B cell (primary cell): Measurements from ENCODE around the gene DLG2. TPM values are rescaled to one million over a fixed set of nuclear protein-coding genes. Genes with fewer than 3 reads are reported as not detected.

Source experiments
- ATAC-seq: fragments of 200-7000 bp; cut with Tn5 transposase; one replicate; pipeline ENCODE4 v1.10.0; 2021; ENCODE audit warnings: low read depth, mild to moderate bottlenecking, moderate number of reproducible peaks, moderate library complexity
- CTCF ChIA-PET: fragments of 350-600 bp; sonication (Branson Sonifier 250); formaldehyde crosslinking; loops from one replicate; lab custom pipeline; 2021; ENCODE audit warnings: antibody characterized with exemption, inconsistent platforms; lab: Charles Lee
- POLR2A ChIA-PET: fragments of 350-600 bp; sonication (Branson Sonifier 250); formaldehyde crosslinking; loops from one replicate; lab custom pipeline; 2021; ENCODE audit warnings: antibody characterized with exemption; lab: Charles Lee
- DNase-seq: peaks from one replicate; pipeline ENCODE4 v3.0.0; 2013
- H2AFZ ChIP-seq: 2 replicates; pipeline ENCODE4 v1.6.1; 2012; ENCODE audit warnings: mild to moderate bottlenecking, low read depth, low read length; ENCODE audit not compliant: insufficient read depth, poor library complexity, severe bottlenecking
- H3K27ac ChIP-seq, 2 donors: 1 replicate in 1 of 2; 2 replicates in 1 of 2; pipeline ENCODE4 v1.5.1; 2012 to 2013; ENCODE audit warnings: low read length in 2 of 2, mild to moderate bottlenecking in 2 of 2, moderate library complexity in 1 of 2
- H3K27me3 ChIP-seq, 4 experiments: fragments of 200-600 bp in 1 of 4; sonication (generic) in 1 of 4; replicated peaks in 1 of 4; 1 replicate in 2 of 4; 2 replicates in 2 of 4; pipeline versions ENCODE4 v1.6.1 to v1.7.0; 2013 to 2016; ENCODE audit warnings: low read length in 3 of 4, mild to moderate bottlenecking in 2 of 4, mixed read lengths in 1 of 4, moderate library complexity in 1 of 4; ENCODE audit not compliant: insufficient read depth in 4 of 4, control insufficient read depth in 3 of 4; ENCODE audit errors: control extremely low read depth in 1 of 4
- H3K36me3 ChIP-seq, 2 experiments: replicated peaks in 1 of 2; 1 replicate in 1 of 2; 2 replicates in 1 of 2; pipeline versions ENCODE4 v1.6.1 to v1.7.1; 2013; ENCODE audit warnings: low read length in 1 of 2; ENCODE audit not compliant: insufficient read depth in 2 of 2, control insufficient read depth in 1 of 2; ENCODE audit errors: control extremely low read depth in 1 of 2, extremely low read depth in 1 of 2
- H3K4me1 ChIP-seq, 2 donors: fragments of 200-600 bp in 1 of 2; sonication (generic) in 1 of 2; 1 replicate in 1 of 2; 2 replicates in 1 of 2; pipeline versions ENCODE4 v1.5.1 to v1.6.1; 2013 to 2017; ENCODE audit warnings: low read length in 2 of 2; ENCODE audit not compliant: control insufficient read depth in 2 of 2, insufficient read depth in 2 of 2
- H3K4me2 ChIP-seq: replicated peaks from 2 replicates; pipeline ENCODE3; 2012; ENCODE audit warnings: mild to moderate bottlenecking, low read depth, low read length; ENCODE audit not compliant: poor library complexity, severe bottlenecking
- H3K4me3 ChIP-seq, 5 experiments: fragments of 200-600 bp in 1 of 5; sonication (generic) in 1 of 5; 1 replicate in 3 of 5; 2 replicates in 2 of 5; pipeline versions ENCODE4 v1.5.1 to v1.7.0; 2011 to 2016; ENCODE audit warnings: low read length in 4 of 5, mild to moderate bottlenecking in 4 of 5, low read depth in 2 of 5, control low read depth in 1 of 5, moderate library complexity in 1 of 5; ENCODE audit not compliant: insufficient read depth in 1 of 5; ENCODE audit errors: control extremely low read depth in 1 of 5, extremely low read depth in 1 of 5
- H3K79me2 ChIP-seq: fragments of 200-600 bp; sonication (generic); one replicate; pipeline ENCODE4 v1.6.0; 2016; ENCODE audit warnings: low read length; ENCODE audit not compliant: control insufficient read depth, insufficient read depth
- H3K9ac ChIP-seq: fragments of 200-600 bp; sonication (generic); 2 replicates; pipeline ENCODE4 v1.6.1; 2017; ENCODE audit warnings: mild to moderate bottlenecking, low read length, moderate library complexity
- H3K9me3 ChIP-seq, 3 donors: one replicate each; pipeline versions ENCODE4 v1.6.1 to v1.7.1; 2013; ENCODE audit warnings: low read length in 2 of 3; ENCODE audit not compliant: control insufficient read depth in 2 of 3, insufficient read depth in 1 of 3; ENCODE audit errors: control extremely low read depth in 1 of 3
- H4K20me1 ChIP-seq: 2 replicates; pipeline ENCODE4 v1.6.0; 2012; ENCODE audit warnings: mild to moderate bottlenecking, low read length; ENCODE audit not compliant: insufficient read depth, control insufficient read depth, poor library complexity, severe bottlenecking
- H3K27ac Mint-ChIP-seq: one replicate; pipeline ENCODE4 v1.8.0; 2021; ENCODE audit warnings: mixed read lengths
- H3K27me3 Mint-ChIP-seq: one replicate; pipeline ENCODE4 v1.8.0; 2021; ENCODE audit warnings: mixed read lengths
- H3K4me1 Mint-ChIP-seq: one replicate; pipeline ENCODE4 v1.8.0; 2021; ENCODE audit warnings: mixed read lengths
- H3K4me3 Mint-ChIP-seq: one replicate; pipeline ENCODE4 v1.8.0; 2021; ENCODE audit warnings: mixed read lengths
- H3K9me3 Mint-ChIP-seq: one replicate; pipeline ENCODE4 v1.8.0; 2022; ENCODE audit warnings: mixed read lengths; ENCODE audit not compliant: insufficient read depth
- CTCF ChIP-seq: fragments of 200-600 bp; IDR thresholded peaks from one replicate; pipeline ENCODE4 v1.8.0; 2022; ENCODE audit warnings: antibody characterized with exemption, mild to moderate bottlenecking
- EZH2 ChIP-seq: IDR thresholded peaks from 2 replicates; pipeline ENCODE4 v1.6.1; 2012; ENCODE audit warnings: borderline replicate concordance, low read depth, mild to moderate bottlenecking, moderate library complexity, low read length; ENCODE audit not compliant: insufficient read depth, poor library complexity, severe bottlenecking
- WGBS: methylation state at CpG from one replicate; pipeline ENCODE4 v1.1.5; 2013; ENCODE audit warnings: missing lambda C conversion rate; ENCODE audit not compliant: insufficient coverage; 5-methylcytosine and 5-hydroxymethylcytosine counted together
- intact Hi-C: fragments of 100-400 bp; cut with micrococcal nuclease; formaldehyde crosslinking; loops from one replicate; pipeline ENCODE4 v1.10.0; 2022
- polyA plus RNA-seq: library from polyadenylated mRNA; depleted of rRNA; stranded (reverse); fragments of >200 nt; gene quantifications from 2 replicates; pipeline ENCODE4 v1.2.3, GENCODE V29; 2012
- total RNA-seq, 2 donors: library from RNA; stranded (reverse); fragments of 120-200 nt in 1 of 2; gene quantifications; 1 replicate in 1 of 2; 2 replicates in 1 of 2; pipeline versions ENCODE4 v1.2.3 to v1.2.4, GENCODE V29; 2013 to 2022

Gene DLG2
- total and polyA plus RNA-seq, 2 donors (not counting 1 experiment from before 2014, with no cell fraction given) = 0.54 to 5.4 TPM

GRCh38 chr11:84003181-84003580 lies 1624.0 kb downstream of the DLG2 start:
- H3K27me3 ChIP-seq = no peaks in the 10 kb centered on the region
- H3K27me3 Mint-ChIP-seq = no peaks in the 10 kb centered on the region
- H3K4me1 Mint-ChIP-seq = no peaks in the 10 kb centered on the region
- H3K27ac ChIP-seq = no peak overlapping the region
- H3K4me3 Mint-ChIP-seq = no peak overlapping the region
- no peaks in the 10 kb centered on the region for H3K4me1 ChIP-seq
- DNase-seq = no peak
- CTCF ChIA-PET = no interaction called here
- intact Hi-C loops = no loop called here
- no peak overlapping the region for H2AFZ ChIP-seq
- H3K4me2 ChIP-seq = no peak overlapping the region
- POLR2A ChIA-PET = no interaction called here
- no peak for ATAC-seq
- peaks cover 5 to 20% (median 19%) of the 10 kb centered on the region in 3 donors for H3K9me3 ChIP-seq
- no peaks in the 10 kb centered on the region for H4K20me1 ChIP-seq
- no peak for TF ChIP-seq CTCF
- no peak for TF ChIP-seq EZH2
- H3K27ac Mint-ChIP-seq = no peak overlapping the region
- peaks cover 21% of the 10 kb centered on the region for H3K9me3 Mint-ChIP-seq
- no peak overlapping the region for H3K4me3 ChIP-seq
- no peak overlapping the region for H3K9ac ChIP-seq
- no peaks in the 10 kb centered on the region for H3K36me3 ChIP-seq
- H3K79me2 ChIP-seq = no peaks in the 10 kb centered on the region

- Histone ChIP-seq H3K4me2 (no peak overlapping the region), H3K27me3 (no peaks in the 10 kb centered on the region), H3K4me3 (no peak overlapping the region), H3K36me3 (no peaks in the 10 kb centered on the region), H4K20me1 (no peaks in the 10 kb centered on the region), H3K9me3 (peaks cover 5 to 20% (median 19%) of the 10 kb centered on the region in 3 donors), H3K79me2 (no peaks in the 10 kb centered on the region), H3K9ac (no peak overlapping the region), H3K27ac (no peak overlapping the region), H2AFZ (no peak overlapping the region), H3K4me1 (no peaks in the 10 kb centered on the region)
- no peak overlapping the region for H3K4me3 Mint-ChIP-seq
- no peaks in the 10 kb centered on the region for H3K4me1 Mint-ChIP-seq
- peaks cover 17% of the 10 kb centered on the region for H3K9me3 Mint-ChIP-seq
- TF ChIP-seq CTCF (no peak), EZH2 (no peak)
- intact Hi-C loops = no loop called here
- ATAC-seq (no peak), DNase-seq (no peak)
- WGBS = 100% methylated on average over 1 of the region's 1 CpG
- ChIA-PET POLR2A (no interaction called here), CTCF (no interaction called here)
- no peak overlapping the region for H3K27ac Mint-ChIP-seq
- H3K27me3 Mint-ChIP-seq = no peaks in the 10 kb centered on the region
Measured at GRCh38 chr11:83998921-83999320, 1628.2 kb downstream of the DLG2 start.
